ENCODE data around the gene IGSF22. TPM values are rescaled to one million over a fixed set of nuclear protein-coding genes. Genes with fewer than 3 reads are reported as not detected.

The IGSF22 gene
- total and polyA plus RNA-seq, 2 of the 8 experiments (the other 6 are each of a cell fraction or from before 2014, with no cell fraction given) = 0.14 TPM; not detected in 1

DNA sequence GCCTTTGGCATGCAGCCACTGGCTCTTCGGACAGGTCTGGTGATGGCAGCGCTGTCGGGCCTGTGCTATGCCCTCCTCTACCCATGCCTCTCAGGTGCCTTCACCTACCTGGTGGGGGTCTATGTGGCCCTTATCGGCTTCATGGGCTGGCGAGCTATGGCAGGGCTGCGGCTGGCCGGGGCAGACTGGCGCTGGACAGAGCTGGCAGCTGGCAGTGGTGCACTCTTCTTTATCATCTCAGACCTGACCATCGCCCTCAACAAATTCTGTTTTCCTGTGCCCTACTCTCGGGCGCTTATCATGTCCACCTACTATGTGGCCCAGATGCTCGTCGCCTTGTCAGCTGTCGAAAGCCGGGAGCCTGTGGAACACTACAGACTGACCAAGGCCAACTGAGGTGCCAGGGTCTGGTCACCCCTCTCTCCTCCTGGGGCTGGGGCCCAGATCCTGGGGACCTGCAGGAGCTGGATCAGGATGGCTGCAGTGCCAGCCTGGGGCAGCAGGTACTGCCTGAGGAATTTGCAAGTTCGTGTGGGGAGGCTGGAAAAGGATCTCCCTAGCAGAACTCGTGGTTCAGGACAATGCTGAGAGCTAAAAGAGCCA is 24.3 kb downstream of the IGSF22 start (continued):
- TF ChIP-seq, protein P1, sequence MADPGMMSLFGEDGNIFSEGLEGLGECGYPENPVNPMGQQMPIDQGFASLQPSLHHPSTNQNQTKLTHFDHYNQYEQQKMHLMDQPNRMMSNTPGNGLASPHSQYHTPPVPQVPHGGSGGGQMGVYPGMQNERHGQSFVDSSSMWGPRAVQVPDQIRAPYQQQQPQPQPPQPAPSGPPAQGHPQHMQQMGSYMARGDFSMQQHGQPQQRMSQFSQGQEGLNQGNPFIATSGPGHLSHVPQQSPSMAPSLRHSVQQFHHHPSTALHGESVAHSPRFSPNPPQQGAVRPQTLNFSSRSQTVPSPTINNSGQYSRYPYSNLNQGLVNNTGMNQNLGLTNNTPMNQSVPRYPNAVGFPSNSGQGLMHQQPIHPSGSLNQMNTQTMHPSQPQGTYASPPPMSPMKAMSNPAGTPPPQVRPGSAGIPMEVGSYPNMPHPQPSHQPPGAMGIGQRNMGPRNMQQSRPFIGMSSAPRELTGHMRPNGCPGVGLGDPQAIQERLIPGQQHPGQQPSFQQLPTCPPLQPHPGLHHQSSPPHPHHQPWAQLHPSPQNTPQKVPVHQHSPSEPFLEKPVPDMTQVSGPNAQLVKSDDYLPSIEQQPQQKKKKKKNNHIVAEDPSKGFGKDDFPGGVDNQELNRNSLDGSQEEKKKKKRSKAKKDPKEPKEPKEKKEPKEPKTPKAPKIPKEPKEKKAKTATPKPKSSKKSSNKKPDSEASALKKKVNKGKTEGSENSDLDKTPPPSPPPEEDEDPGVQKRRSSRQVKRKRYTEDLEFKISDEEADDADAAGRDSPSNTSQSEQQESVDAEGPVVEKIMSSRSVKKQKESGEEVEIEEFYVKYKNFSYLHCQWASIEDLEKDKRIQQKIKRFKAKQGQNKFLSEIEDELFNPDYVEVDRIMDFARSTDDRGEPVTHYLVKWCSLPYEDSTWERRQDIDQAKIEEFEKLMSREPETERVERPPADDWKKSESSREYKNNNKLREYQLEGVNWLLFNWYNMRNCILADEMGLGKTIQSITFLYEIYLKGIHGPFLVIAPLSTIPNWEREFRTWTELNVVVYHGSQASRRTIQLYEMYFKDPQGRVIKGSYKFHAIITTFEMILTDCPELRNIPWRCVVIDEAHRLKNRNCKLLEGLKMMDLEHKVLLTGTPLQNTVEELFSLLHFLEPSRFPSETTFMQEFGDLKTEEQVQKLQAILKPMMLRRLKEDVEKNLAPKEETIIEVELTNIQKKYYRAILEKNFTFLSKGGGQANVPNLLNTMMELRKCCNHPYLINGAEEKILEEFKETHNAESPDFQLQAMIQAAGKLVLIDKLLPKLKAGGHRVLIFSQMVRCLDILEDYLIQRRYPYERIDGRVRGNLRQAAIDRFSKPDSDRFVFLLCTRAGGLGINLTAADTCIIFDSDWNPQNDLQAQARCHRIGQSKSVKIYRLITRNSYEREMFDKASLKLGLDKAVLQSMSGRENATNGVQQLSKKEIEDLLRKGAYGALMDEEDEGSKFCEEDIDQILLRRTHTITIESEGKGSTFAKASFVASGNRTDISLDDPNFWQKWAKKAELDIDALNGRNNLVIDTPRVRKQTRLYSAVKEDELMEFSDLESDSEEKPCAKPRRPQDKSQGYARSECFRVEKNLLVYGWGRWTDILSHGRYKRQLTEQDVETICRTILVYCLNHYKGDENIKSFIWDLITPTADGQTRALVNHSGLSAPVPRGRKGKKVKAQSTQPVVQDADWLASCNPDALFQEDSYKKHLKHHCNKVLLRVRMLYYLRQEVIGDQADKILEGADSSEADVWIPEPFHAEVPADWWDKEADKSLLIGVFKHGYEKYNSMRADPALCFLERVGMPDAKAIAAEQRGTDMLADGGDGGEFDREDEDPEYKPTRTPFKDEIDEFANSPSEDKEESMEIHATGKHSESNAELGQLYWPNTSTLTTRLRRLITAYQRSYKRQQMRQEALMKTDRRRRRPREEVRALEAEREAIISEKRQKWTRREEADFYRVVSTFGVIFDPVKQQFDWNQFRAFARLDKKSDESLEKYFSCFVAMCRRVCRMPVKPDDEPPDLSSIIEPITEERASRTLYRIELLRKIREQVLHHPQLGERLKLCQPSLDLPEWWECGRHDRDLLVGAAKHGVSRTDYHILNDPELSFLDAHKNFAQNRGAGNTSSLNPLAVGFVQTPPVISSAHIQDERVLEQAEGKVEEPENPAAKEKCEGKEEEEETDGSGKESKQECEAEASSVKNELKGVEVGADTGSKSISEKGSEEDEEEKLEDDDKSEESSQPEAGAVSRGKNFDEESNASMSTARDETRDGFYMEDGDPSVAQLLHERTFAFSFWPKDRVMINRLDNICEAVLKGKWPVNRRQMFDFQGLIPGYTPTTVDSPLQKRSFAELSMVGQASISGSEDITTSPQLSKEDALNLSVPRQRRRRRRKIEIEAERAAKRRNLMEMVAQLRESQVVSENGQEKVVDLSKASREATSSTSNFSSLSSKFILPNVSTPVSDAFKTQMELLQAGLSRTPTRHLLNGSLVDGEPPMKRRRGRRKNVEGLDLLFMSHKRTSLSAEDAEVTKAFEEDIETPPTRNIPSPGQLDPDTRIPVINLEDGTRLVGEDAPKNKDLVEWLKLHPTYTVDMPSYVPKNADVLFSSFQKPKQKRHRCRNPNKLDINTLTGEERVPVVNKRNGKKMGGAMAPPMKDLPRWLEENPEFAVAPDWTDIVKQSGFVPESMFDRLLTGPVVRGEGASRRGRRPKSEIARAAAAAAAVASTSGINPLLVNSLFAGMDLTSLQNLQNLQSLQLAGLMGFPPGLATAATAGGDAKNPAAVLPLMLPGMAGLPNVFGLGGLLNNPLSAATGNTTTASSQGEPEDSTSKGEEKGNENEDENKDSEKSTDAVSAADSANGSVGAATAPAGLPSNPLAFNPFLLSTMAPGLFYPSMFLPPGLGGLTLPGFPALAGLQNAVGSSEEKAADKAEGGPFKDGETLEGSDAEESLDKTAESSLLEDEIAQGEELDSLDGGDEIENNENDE (IDR thresholded peaks at IDR 0.05; ENCODE audit: insufficient replicate concordance, low read length) = no peak
- TF ChIP-seq NANOG (IDR thresholded peaks at IDR 0.05; ENCODE audit: insufficient read depth, low read depth, low read length, poor library complexity, severe bottlenecking) (no peak), PHF8 (conservative IDR thresholded peaks at IDR 0.05; ENCODE audit: low read depth, low read length) (no peak)
- TF ChIP-seq, protein P2, sequence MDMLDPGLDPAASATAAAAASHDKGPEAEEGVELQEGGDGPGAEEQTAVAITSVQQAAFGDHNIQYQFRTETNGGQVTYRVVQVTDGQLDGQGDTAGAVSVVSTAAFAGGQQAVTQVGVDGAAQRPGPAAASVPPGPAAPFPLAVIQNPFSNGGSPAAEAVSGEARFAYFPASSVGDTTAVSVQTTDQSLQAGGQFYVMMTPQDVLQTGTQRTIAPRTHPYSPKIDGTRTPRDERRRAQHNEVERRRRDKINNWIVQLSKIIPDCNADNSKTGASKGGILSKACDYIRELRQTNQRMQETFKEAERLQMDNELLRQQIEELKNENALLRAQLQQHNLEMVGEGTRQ (IDR thresholded peaks at IDR 0.05; ENCODE audit: low read length) = no peak
